HL-60/S4 treated with retinoic acid at 250 ng/mL for 4 days and 3 days (cell line): ENCODE measurements around the gene RIBC2.
"Not testable (repeated sequence)": the region's sequence is repeated elsewhere in the genome, so short reads cannot be mapped to it uniquely, and the experiment has no call there.

ENCODE experiments used
- in situ Hi-C: fragments of 300-500 bp; cut with MboI; formaldehyde crosslinking; loops from 2 replicates; pipeline ENCODE4 v1.7.0; 2022; ENCODE audit warnings: low sequenced_read_pairs

RIBC2 gene

DNA sequence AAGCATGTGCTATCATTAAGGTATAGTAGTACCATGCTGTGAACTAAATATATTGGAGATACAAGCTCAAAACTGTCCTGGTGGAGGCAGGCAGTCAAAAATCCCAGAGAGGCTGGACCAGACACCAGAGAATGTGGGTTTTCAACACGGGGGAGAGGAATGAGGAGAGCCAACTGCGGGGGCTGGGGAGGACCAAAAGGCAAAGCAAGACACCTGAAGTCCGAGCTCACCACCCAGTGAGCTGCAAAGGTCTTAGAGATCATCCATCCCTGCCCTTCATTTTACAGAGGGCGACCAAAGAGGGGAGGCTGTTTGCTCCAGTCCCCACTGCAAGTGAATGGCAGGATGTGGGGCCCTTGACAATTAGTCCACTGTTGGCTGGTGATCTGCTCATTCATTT, 10.0 kb downstream of the RIBC2 start:
- in situ Hi-C loops: loop anchor here (10.0 kb wide), 1 partner anchor 159 kb away; no protein-coding TSS in a partner anchor

DNA sequence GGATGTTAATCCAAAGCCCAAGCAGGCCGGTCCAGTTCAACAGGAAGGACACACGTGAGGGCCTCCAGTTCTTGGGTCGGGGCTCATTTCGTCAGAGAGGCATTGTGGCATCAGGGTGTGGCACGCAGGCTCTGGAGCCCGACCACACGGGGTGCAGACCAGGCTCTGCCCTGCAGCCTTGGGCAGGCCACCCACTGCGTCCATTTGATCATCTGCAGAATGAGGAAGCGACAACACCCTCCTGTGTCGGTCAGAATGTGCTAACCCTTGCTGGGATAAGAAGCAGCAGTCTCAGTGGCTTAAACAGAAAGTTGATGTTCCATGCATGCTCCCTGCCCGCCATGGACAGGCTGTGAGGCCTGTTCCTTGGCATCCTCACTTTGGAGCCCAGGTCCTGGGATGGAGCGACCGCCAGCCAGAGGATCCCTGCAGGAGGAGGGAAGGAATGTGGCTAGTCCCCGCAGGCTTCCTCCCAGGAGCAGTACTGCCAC, 10.8 kb downstream of the RIBC2 start:
- in situ Hi-C loops: loop anchor here (10.0 kb wide), 1 partner anchor 159 kb away; no protein-coding TSS in a partner anchor

GRCh38 chr22:45425101-45425500, 11.6 kb downstream of the RIBC2 start:
- in situ Hi-C loops: loop anchor here (10.0 kb wide), 1 partner anchor 160 kb away; no protein-coding TSS in a partner anchor

- in situ Hi-C loops: loop anchor here (10.0 kb wide), 1 partner anchor 161 kb away; no protein-coding TSS in a partner anchor
Observed at GRCh38 chr22:45425531-45426265, 12.2 kb downstream of the RIBC2 start.

DNA sequence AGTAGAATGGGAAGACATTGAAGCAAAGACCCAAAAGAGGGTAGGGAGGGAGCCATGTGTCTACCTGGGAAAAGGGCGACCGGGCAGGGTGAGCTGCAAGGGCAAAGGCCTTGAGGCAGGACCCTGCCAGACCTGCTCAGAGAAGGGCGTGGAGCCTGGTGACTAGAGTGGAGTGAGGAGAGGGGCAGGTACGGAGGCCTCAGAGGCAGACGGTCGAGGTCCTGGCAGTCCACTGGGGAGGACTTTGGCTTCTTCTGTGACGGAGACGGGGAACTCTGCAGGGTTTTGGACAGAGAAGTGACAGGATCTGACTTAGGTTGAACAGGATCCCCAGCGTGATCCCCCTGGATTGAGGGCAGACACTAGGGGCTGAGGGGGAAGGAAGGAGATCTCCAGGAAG, 12.9 kb downstream of the RIBC2 start:
- in situ Hi-C loops: loop anchor here (10.0 kb wide), 1 partner anchor 162 kb away; no protein-coding TSS in a partner anchor

DNA sequence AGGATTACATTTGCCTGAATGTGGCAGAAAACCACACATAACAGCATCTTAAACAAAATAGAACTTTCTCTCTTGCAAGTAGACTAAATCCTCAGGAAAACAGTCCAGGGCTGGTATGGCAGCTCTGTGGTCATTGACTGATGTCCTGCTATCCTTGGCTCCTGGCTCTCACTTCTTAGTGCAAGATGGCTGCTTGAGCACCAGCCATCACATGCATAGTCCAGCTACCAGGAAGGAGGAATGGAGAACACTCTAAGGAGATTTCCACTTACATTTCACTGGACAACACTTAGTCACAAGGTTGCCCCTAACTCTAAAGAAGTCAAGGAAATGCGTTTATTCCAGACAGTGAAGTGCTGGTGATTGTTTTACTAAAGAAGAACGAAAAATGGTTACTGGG, 13.6 kb downstream of the RIBC2 start:
- in situ Hi-C loops: loop anchor here (10.0 kb wide), 1 partner anchor 162 kb away; no protein-coding TSS in a partner anchor

- in situ Hi-C loops: loop anchor here (10.0 kb wide), 1 partner anchor 164 kb away; no protein-coding TSS in a partner anchor
Observed at GRCh38 chr22:45428391-45429385, 15.2 kb downstream of the RIBC2 start.

DNA sequence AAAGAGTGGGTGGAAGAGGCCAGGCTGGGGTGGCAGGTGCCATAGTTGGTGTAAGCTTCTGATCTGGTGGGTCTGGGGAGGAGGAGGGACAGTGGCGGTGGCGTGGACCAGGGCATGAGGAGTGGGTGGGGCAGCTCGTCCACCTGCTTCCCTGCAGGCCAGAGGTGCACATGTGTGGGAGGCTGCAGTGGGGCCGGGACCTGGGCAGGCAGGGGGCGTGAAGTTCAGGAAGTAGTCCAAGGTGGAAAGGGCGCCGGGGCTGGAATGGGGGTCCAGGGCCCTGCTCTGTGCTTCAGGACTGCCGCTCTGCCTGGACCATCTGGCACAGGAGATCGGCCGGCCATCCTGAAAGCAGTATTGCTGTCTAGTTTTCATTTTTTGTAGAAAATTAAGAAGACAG, 15.9 kb downstream of the RIBC2 start:
- in situ Hi-C loops: loop anchor here (10.0 kb wide), 1 partner anchor 165 kb away; no protein-coding TSS in a partner anchor

GRCh38 chr22:45429981-45430775, 16.7 kb downstream of the RIBC2 start:
- in situ Hi-C loops: loop anchor here (10.0 kb wide), 1 partner anchor 165 kb away; no protein-coding TSS in a partner anchor

- in situ Hi-C loops: no loop called here
Observed at GRCh38 chr22:45430871-45431270, 17.4 kb downstream of the RIBC2 start.

DNA sequence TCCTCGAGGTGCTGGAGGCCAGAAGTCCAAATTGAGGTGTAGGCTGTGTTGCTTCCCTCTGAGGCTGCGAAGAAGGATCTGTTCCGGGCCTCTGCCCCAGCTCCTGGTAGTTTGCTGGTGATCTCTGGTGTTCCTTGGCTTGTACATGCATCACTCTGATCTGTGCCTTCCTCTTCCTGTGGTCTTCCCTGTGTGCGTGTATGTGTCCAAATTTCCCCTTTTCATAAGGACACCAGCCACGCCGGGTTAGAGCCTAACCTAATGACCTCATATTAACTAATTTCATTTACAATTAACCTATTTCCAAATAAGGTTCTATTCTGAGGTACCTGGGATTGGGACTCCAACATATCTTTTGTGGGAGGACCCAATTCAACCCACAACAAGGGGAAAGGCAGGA, 21.5 kb downstream of the RIBC2 start:
- in situ Hi-C loops: no loop called here

DNA sequence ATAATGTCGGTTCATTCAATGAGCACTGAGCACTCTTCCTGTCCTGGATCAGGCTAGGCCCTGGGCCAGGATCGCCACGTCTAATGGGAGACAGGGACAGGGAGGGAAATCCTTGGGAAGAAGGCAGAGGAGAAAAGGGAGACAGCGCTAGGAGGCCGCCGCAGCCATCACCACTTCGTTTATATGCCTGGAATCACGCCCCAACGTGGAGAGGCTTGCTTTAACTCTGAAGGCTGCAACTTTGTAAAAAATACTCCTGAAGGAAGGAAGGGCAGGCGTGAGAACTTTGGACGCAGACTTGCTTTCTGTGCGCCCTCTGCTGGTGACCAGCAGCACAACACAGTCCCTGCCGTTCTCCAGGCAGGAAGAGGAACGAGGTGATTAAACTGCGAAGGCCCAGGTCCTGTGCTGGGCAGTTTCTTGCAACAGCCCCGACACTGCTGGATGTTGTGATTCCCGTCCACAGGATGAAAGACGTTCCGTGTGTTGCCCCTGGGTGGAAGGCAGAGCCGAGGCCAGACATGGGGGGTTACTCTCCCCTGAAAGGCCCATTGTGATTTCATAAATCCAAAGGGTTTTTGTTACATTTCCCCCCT, 22.1 kb downstream of the RIBC2 start:
- in situ Hi-C loops: no loop called here

GRCh38 chr22:45436871-45437517, 23.5 kb downstream of the RIBC2 start:
- in situ Hi-C loops: not testable (repeated sequence)

GRCh38 chr22:45438336-45438735, 24.8 kb downstream of the RIBC2 start:
- in situ Hi-C loops: no loop called here

DNA sequence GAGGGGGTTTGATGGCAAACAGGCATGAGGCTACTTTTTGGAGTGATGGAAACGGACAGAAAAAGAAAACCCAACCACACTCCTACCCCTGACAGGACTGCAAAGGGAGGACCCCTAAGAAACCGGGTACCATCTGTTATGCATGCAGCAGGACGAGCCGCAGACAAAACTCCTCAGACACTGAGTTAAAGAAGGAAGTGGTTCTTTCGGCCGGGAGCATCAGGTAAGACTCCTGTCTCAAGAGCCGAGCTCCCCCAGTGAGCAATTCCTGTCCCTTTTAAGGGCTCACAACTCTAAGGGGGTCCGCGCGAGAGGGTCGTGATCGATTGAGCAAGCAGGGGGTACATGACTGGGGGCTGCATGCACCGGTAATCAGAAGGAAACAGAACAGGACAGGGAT, 27.2 kb downstream of the RIBC2 start:
- in situ Hi-C loops: not testable (repeated sequence)

DNA sequence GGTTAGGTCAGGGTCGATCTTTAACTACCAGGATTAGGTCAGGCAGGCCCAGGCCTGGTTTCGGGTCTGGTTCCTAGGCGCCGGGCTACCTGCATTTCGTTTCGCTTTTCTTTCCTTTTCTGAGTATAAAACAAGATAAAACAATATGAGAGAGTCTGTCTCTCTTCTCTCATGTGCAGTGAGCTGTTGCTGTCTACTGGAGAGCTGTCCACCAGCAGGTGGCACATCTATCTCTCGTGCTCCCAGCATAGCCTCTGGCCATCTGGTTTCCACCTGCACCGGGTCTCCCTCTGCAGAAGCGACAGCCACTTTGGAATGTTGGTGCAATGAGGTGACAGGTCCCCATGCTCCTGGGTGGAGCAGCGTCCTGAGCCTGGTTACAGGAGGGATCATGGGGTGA, 27.6 kb downstream of the RIBC2 start:
- in situ Hi-C loops: no loop called here

DNA sequence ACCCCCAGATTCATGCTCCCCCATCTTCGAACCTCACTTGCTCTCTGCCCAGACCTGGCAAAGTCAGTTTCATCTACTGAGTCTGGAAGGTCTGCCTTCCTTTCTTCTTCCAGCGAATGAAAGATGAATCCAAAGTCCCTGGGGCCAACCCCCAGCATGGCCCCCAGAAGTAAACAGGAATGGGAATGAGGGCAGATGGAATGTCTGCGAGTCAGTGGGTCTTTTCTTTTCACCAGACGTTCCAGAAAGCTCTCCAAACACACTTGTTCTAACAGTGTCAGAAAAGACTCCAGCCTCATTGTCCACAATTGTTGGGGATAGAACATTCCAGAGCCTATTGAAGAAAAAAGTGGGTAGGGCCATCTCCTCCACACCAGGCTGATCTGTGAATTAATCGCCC, 28.6 kb downstream of the RIBC2 start:
- in situ Hi-C loops: no loop called here

GRCh38 chr22:45444168-45444567, 30.7 kb downstream of the RIBC2 start:
- in situ Hi-C loops: no loop called here

- in situ Hi-C loops: no loop called here
Observed at GRCh38 chr22:45445031-45445710, 31.7 kb downstream of the RIBC2 start.
